AG04449 (cell line): ENCODE measurements around the gene WDR18.

ENCODE experiments used
- CTCF ChIA-PET: fragments of 350-600 bp; formaldehyde crosslinking; extraction: SDS; loops from one replicate; lab custom pipeline; 2021; ENCODE audit warnings: antibody characterized with exemption; lab: Yijun Ruan, JAX
- POLR2A ChIA-PET: fragments of 400-600, 350-600 bp; formaldehyde crosslinking; extraction: SDS; loops from one replicate; lab custom pipeline; 2020; ENCODE audit warnings: antibody characterized with exemption, inconsistent platforms; lab: Yijun Ruan, JAX
- DNase-seq: peaks from one replicate; pipeline ENCODE4 v3.0.0-alpha.2; 2010; ENCODE audit warnings: low read depth, low spot score
- H3K4me3 ChIP-seq: 2 replicates; pipeline ENCODE4 v1.5.1; 2011; ENCODE audit warnings: low read depth, mild to moderate bottlenecking, control low read depth, low read length
- CTCF ChIP-seq: IDR thresholded peaks from one replicate; pipeline ENCODE4 v1.5.1; 2011; ENCODE audit warnings: mild to moderate bottlenecking, moderate library complexity, low read length, control low read depth, inconsistent platforms; ENCODE audit not compliant: insufficient read depth; ENCODE audit errors: missing control alignments

The WDR18 gene

GRCh38 chr19:1000591-1001537, 16.7 kb downstream of the WDR18 start:
- ChIA-PET CTCF (interaction anchor here (0.7 to 1.0 kb wide), 5 partner anchors 54 to 199 kb away, joined by 3 read pairs; no protein-coding TSS in a partner anchor), POLR2A (no interaction called here)
- DNase-seq: no peak
- no peak overlapping the region for H3K4me3 ChIP-seq
- TF ChIP-seq CTCF: no peak

GRCh38 chr19:1001538-1002166, 17.5 kb downstream of the WDR18 start:
- peak; percentile 93 for TF ChIP-seq CTCF
- DNase-seq: no peak
- POLR2A ChIA-PET: no interaction called here
- CTCF ChIA-PET: interaction anchor here (0.7 to 1.0 kb wide), 5 partner anchors 55 to 199 kb away, joined by 3 read pairs; no protein-coding TSS in a partner anchor
- no peak overlapping the region for H3K4me3 ChIP-seq

- POLR2A ChIA-PET: no interaction called here
- no peak for DNase-seq
- CTCF ChIA-PET: interaction anchor here (0.9 kb wide), 1 partner anchor 235 kb away, joined by 4 read pairs; no protein-coding TSS in a partner anchor
- no peak overlapping the region for H3K4me3 ChIP-seq
- no peak for TF ChIP-seq CTCF
Observed at GRCh38 chr19:1002600-1002999, 18.5 kb downstream of the WDR18 start.

- no peak for DNase-seq
- CTCF ChIA-PET: interaction anchor here (0.9 to 2.0 kb wide), 3 partner anchors 8 to 236 kb away, joined by 4 to 6 read pairs (median 5); no protein-coding TSS in a partner anchor
- TF ChIP-seq CTCF: no peak
- POLR2A ChIA-PET: no interaction called here
- no peak overlapping the region for H3K4me3 ChIP-seq
Observed at GRCh38 chr19:1003283-1003682, 19.1 kb downstream of the WDR18 start.

- no peak overlapping the region for H3K4me3 ChIP-seq
- POLR2A ChIA-PET: interaction anchor here (0.6 to 0.7 kb wide), 2 partner anchors 14 to 198 kb away, joined by 3 read pairs; no protein-coding TSS in a partner anchor
- TF ChIP-seq CTCF: no peak
- CTCF ChIA-PET: interaction anchor here (1.1 to 2.3 kb wide), 6 partner anchors 9 to 239 kb away, joined by 3 to 10 read pairs (median 6); no protein-coding TSS in a partner anchor
- DNase-seq: no peak
Observed at GRCh38 chr19:1004204-1004802, 20.2 kb downstream of the WDR18 start.
